ENCODE results near the gene MACROD2. TPM values are rescaled to one million over a fixed set of nuclear protein-coding genes. Genes with fewer than 3 reads are reported as not detected.

The MACROD2 gene
- total RNA-seq, 1 donor from 2014 or later = 78.2 TPM

- H3K9me3 ChIP-seq = no peaks in the 10 kb centered on the region
- TF ChIP-seq CTCF (IDR thresholded peaks at IDR 0.05) = no peak
- DNase-seq = no peak
- H3K4me3 ChIP-seq = no peak overlapping the region
- no peaks in the 10 kb centered on the region for H3K4me1 ChIP-seq
- H3K36me3 ChIP-seq = no peaks in the 10 kb centered on the region
- intact Hi-C loops (cut with DNase I) = no loop called here
- no peak overlapping the region for H3K27ac ChIP-seq
- no peaks in the 10 kb centered on the region for H3K27me3 ChIP-seq
- ATAC-seq = no peak
Measured at GRCh38 chr20:15848126-15848525, 1852.8 kb downstream of the MACROD2 start.

- Histone ChIP-seq H3K27me3 (no peaks in the 10 kb centered on the region), H3K4me3 (no peak overlapping the region), H3K4me1 (no peaks in the 10 kb centered on the region), H3K27ac (no peak overlapping the region), H3K36me3 (no peaks in the 10 kb centered on the region), H3K9me3 (no peaks in the 10 kb centered on the region)
- TF ChIP-seq CTCF (IDR thresholded peaks at IDR 0.05) = no peak
- no peak for DNase-seq
- intact Hi-C loops (cut with DNase I) = no loop called here
- no peak for ATAC-seq
Measured at GRCh38 chr20:15848995-15849610, 1853.8 kb downstream of the MACROD2 start.

GRCh38 chr20:15851576-15852215 is 1856.4 kb downstream of the MACROD2 start:
- H3K9me3 ChIP-seq = no peaks in the 10 kb centered on the region
- TF ChIP-seq CTCF (IDR thresholded peaks at IDR 0.05) = no peak
- H3K27me3 ChIP-seq = no peaks in the 10 kb centered on the region
- no peak for ATAC-seq
- DNase-seq = no peak
- H3K4me3 ChIP-seq = no peak overlapping the region
- no peaks in the 10 kb centered on the region for H3K36me3 ChIP-seq
- H3K4me1 ChIP-seq = no peaks in the 10 kb centered on the region
- no peak overlapping the region for H3K27ac ChIP-seq
- intact Hi-C loops (cut with DNase I) = no loop called here

- DNase-seq (no peak), ATAC-seq (no peak)
- Histone ChIP-seq H3K36me3 (no peaks in the 10 kb centered on the region), H3K4me1 (no peaks in the 10 kb centered on the region), H3K27ac (no peak overlapping the region), H3K27me3 (no peaks in the 10 kb centered on the region), H3K4me3 (no peak overlapping the region), H3K9me3 (no peaks in the 10 kb centered on the region)
- intact Hi-C loops (cut with DNase I) = no loop called here
- TF ChIP-seq CTCF (IDR thresholded peaks at IDR 0.05) = no peak
Measured at GRCh38 chr20:15854911-15855310, 1859.6 kb downstream of the MACROD2 start.

GRCh38 chr20:15857173-15857784 is 1862.0 kb downstream of the MACROD2 start:
- no peak for DNase-seq
- intact Hi-C loops (cut with DNase I) = no loop called here
- no peak overlapping the region for H3K4me3 ChIP-seq
- ATAC-seq = no peak
- no peaks in the 10 kb centered on the region for H3K9me3 ChIP-seq
- H3K4me1 ChIP-seq = no peaks in the 10 kb centered on the region
- H3K36me3 ChIP-seq = no peaks in the 10 kb centered on the region
- H3K27me3 ChIP-seq = no peaks in the 10 kb centered on the region
- no peak overlapping the region for H3K27ac ChIP-seq
- no peak for TF ChIP-seq CTCF (IDR thresholded peaks at IDR 0.05)

All from upper lobe of right lung (tissue), 1 donor.